HG03442 (cell line): ENCODE measurements around the gene TCF15.

Experiments used
- ATAC-seq: cut with Tn5 transposase; IDR thresholded peaks from one replicate; pipeline ENCODE4 v1.9.1; 2021; ENCODE audit warnings: mild to moderate bottlenecking, moderate library complexity; ENCODE audit not compliant: unreplicated experiment

Gene TCF15

GRCh38 chr20:615514-615913 is 5.4 kb upstream of the TCF15 start:
- ATAC-seq: no peak

GRCh38 chr20:611843-612185 is 1.7 kb upstream of the TCF15 start:
- no peak for ATAC-seq

- no peak for ATAC-seq
Measured at GRCh38 chr20:611047-611842, 1.1 kb upstream of the TCF15 start.

- ATAC-seq: no peak
Measured at GRCh38 chr20:609371-609964, 641 bp downstream of the TCF15 start.

GRCh38 chr20:608970-609369 is 1.1 kb downstream of the TCF15 start:
- ATAC-seq: no peak

GRCh38 chr20:607476-607875 is 2.6 kb downstream of the TCF15 start:
- ATAC-seq: no peak

GRCh38 chr20:605237-605636 is 4.9 kb downstream of the TCF15 start:
- ATAC-seq: no peak

- ATAC-seq: no peak
Measured at GRCh38 chr20:603116-603640, 6.9 kb downstream of the TCF15 start.

GRCh38 chr20:602111-602970 is 7.8 kb downstream of the TCF15 start:
- ATAC-seq: no peak

- ATAC-seq: no peak
Measured at GRCh38 chr20:600736-601135, 9.4 kb downstream of the TCF15 start.

- no peak for ATAC-seq
Measured at GRCh38 chr20:600141-600540, 10.0 kb downstream of the TCF15 start.

- no peak for ATAC-seq
Measured at GRCh38 chr20:598133-598850, 11.8 kb downstream of the TCF15 start.

GRCh38 chr20:597560-597959 is 12.5 kb downstream of the TCF15 start:
- no peak for ATAC-seq

GRCh38 chr20:595330-596308 is 14.5 kb downstream of the TCF15 start:
- ATAC-seq: no peak

GRCh38 chr20:592506-592905 is 17.6 kb downstream of the TCF15 start:
- no peak for ATAC-seq

- ATAC-seq: no peak
Measured at GRCh38 chr20:591941-592340, 18.2 kb downstream of the TCF15 start.

GRCh38 chr20:588932-589672 is 21.0 kb downstream of the TCF15 start:
- peak; percentile 77 for ATAC-seq

GRCh38 chr20:588476-588875 is 21.6 kb downstream of the TCF15 start:
- no peak for ATAC-seq

GRCh38 chr20:584971-585301 is 25.2 kb downstream of the TCF15 start:
- ATAC-seq: no peak
